ENCODE measurements around the gene TMEM74B. TPM values are rescaled to one million over a fixed set of nuclear protein-coding genes. Genes with fewer than 3 reads are reported as not detected.

Gene TMEM74B
- total RNA-seq, 2 donors from 2014 or later: not detected

DNA sequence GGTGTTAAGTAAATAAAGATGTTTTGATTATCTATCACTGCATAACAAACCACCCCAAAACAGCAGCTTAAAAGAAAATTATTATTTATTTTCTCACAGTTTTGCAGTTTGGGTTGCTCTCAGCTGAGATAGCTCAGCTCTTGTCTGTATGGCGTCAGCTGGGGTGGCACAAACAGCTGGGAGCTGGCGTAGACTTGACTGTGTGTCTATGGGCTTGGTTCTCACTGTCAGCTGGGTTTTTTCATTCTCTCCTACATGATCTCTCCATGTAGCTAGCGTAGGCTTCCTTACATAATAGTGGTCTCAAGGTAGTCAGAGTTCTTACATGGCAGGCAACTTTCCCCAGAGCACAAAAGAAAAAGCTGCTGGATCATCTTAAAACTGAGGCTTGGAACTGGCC, 6.5 kb upstream of the TMEM74B start:
- ATAC-seq (no peak), DNase-seq (no peak)
- TF ChIP-seq POLR2A (IDR thresholded peaks at IDR 0.05) (no peak), CTCF (IDR thresholded peaks at IDR 0.05) (no peak)
- Histone ChIP-seq H3K4me1 (no peaks in the 10 kb centered on the region), H3K27me3 (no peaks in the 10 kb centered on the region), H3K9me3 (no peaks in the 10 kb centered on the region), H3K27ac (no peak overlapping the region), H3K4me3 (no peak overlapping the region), H3K36me3 (replicated peaks in 1 of 2; ENCODE audit: insufficient read depth in 1 of 2, low read depth in 2 of 2) (no peaks in the 10 kb centered on the region)
- 76 to 77% methylated on average over 3 of the region's 3 CpGs for WGBS, 2 donors
- intact Hi-C loops (cut with DNase I): no loop called here

DNA sequence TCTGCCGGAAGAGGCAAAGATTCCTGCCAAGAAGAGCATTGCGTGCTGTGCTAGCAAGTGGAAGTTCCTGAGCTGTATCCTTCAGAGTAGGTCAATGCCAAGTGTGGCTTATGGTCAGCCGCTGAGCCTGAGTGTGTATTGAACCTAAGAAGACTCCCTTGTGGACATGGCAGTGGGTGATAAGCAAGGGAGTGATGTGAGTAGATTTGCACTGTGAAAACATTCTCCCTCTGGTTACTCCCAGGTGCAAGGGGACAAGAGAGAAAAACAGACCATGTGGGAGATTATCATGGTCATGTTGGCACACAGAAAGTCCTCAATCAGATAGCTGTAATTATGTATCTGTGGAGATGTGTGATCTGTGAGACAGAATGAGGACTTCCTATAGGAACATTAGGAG, 6.1 kb upstream of the TMEM74B start:
- 73 to 84% methylated on average over 3 of the region's 3 CpGs for WGBS, 2 donors
- no peak for TF ChIP-seq POLR2A (IDR thresholded peaks at IDR 0.05)
- intact Hi-C loops (cut with DNase I): no loop called here
- DNase-seq (no peak), ATAC-seq (no peak)
- H3K27me3 ChIP-seq: no peaks in the 10 kb centered on the region
- peaks cover 3% of the 10 kb centered on the region for H3K4me1 ChIP-seq
- no peaks in the 10 kb centered on the region for H3K36me3 ChIP-seq (replicated peaks in 1 of 2; ENCODE audit: insufficient read depth in 1 of 2, low read depth in 2 of 2)
- H3K27ac ChIP-seq: no peak overlapping the region
- no peak overlapping the region for H3K4me3 ChIP-seq
- H3K9me3 ChIP-seq: no peaks in the 10 kb centered on the region

DNA sequence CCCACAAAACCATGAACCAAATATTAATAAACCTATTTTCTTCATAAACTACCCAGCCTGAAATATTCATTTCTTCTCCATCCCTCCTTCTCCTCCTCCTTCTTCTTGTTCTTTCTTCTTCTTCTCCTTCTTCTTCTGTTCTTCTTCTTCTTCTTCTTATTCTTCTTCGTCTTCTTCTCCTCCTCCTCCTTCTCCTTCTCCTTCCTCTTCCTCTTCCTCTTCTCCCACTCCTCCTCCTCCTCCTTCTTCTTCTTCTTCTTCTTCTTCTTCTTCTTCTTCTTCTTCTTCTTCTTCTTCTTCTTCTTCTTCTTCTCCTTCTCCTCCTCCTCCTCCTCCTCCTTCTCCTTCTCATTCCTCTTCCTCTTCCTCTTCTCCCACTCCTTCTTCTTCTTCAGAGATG, 5.0 kb upstream of the TMEM74B start:
- H3K27ac ChIP-seq: no peak overlapping the region
- no peaks in the 10 kb centered on the region for H3K27me3 ChIP-seq
- no peaks in the 10 kb centered on the region for H3K9me3 ChIP-seq
- TF ChIP-seq POLR2A (IDR thresholded peaks at IDR 0.05) (no peak), CTCF (IDR thresholded peaks at IDR 0.05) (no peak)
- ATAC-seq (no peak), DNase-seq (no peak)
- intact Hi-C loops (cut with DNase I): no loop called here
- WGBS, 2 donors: 32 to 71% methylated on average over 1 of the region's 1 CpG
- no peaks in the 10 kb centered on the region for H3K36me3 ChIP-seq (replicated peaks in 1 of 2; ENCODE audit: insufficient read depth in 1 of 2, low read depth in 2 of 2)
- H3K4me1 ChIP-seq: peaks cover 8% of the 10 kb centered on the region
- H3K4me3 ChIP-seq: no peak overlapping the region

DNA sequence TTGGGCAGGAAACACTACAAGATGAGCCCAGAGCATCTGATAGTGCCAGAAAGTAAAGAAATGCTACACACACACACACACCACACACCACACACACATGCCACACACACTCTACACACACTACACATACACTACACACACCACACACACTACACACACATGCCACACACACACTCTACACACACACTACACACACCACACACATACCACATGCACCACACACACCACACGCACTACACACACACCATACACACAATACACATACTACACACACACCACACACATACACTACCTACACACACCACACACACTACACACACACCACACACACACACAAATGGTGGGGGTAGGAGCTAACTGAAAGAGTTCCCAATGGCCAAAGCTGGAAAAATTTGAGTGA, 3.6 kb upstream of the TMEM74B start:
- no peaks in the 10 kb centered on the region for H3K36me3 ChIP-seq (replicated peaks in 1 of 2; ENCODE audit: insufficient read depth in 1 of 2, low read depth in 2 of 2)
- intact Hi-C loops (cut with DNase I): no loop called here
- no peak for TF ChIP-seq CTCF (IDR thresholded peaks at IDR 0.05)
- TF ChIP-seq POLR2A (IDR thresholded peaks at IDR 0.05): no peak
- H3K27ac ChIP-seq: no peak overlapping the region
- H3K9me3 ChIP-seq: no peaks in the 10 kb centered on the region
- ATAC-seq (no peak), DNase-seq (no peak)
- WGBS, 2 donors: 80 to 88% methylated on average over 1 of the region's 1 CpG
- no peak overlapping the region for H3K4me3 ChIP-seq
- H3K4me1 ChIP-seq: peaks cover 13% of the 10 kb centered on the region
- H3K27me3 ChIP-seq: no peaks in the 10 kb centered on the region

DNA sequence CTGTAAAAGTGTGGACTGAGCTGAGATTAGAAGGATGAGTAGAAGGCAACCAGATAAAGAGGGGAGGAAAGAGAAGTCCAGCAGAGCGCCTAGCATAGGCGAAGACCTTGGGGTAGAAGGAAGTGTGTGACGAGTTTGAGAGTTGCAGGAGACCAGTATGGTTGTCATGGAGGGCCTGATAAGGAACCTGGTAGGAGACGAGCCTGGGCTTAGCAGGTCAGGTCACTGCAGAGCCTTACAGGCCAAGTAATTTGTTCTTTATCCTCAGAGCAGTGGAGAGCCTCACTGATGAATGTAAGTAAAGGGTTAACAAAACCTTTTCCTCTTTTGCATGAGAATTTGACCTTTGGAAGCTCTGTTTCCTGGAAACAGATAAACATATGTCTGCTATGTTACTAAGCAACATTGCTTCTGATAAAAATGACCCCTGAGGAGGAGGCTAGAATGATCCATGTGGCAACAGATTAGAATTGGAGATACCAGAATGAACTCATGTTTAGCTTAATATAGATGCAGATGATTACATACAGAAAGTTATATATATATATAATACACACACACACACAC, 2.9 kb upstream of the TMEM74B start:
- H3K36me3 ChIP-seq (replicated peaks in 1 of 2; ENCODE audit: insufficient read depth in 1 of 2, low read depth in 2 of 2): no peaks in the 10 kb centered on the region
- no peaks in the 10 kb centered on the region for H3K27me3 ChIP-seq
- H3K27ac ChIP-seq: no peak overlapping the region
- intact Hi-C loops (cut with DNase I): no loop called here
- no peak overlapping the region for H3K4me3 ChIP-seq
- no peak for DNase-seq
- H3K4me1 ChIP-seq: peaks cover 13% of the 10 kb centered on the region
- ATAC-seq: no peak
- WGBS, 2 donors: 69 to 71% methylated on average over 4 of the region's 4 CpGs
- no peaks in the 10 kb centered on the region for H3K9me3 ChIP-seq
- TF ChIP-seq CTCF (IDR thresholded peaks at IDR 0.05) (no peak), POLR2A (IDR thresholded peaks at IDR 0.05) (no peak)
